Skin epidermis (tissue), 12 donors: Measurements from ENCODE around the gene TMEM201.
A peak's percentile ranks its signal among the peaks of the same experiment; 100 is the strongest.
"Not testable (repeated sequence)": the region's sequence is repeated elsewhere in the genome, so short reads cannot be mapped to it uniquely, and the experiment has no call there.

ENCODE experiments used
- H3K27ac ChIP-seq, 21 experiments: fragments of 200-600 bp; sonication (generic) in 11 of 21; one replicate each; pipeline ENCODE4 v1.5.0; 2020; ENCODE audit warnings: mild to moderate bottlenecking in 3 of 21, inconsistent platforms in 2 of 21, moderate library complexity in 2 of 21
- H3K4me3 ChIP-seq, 7 experiments: fragments of 200-600 bp; sonication (generic) in 2 of 7; one replicate each; pipeline ENCODE4 v1.5.0; 2020; ENCODE audit warnings: inconsistent platforms in 2 of 7, mild to moderate bottlenecking in 2 of 7, moderate library complexity in 1 of 7

The TMEM201 gene

DNA sequence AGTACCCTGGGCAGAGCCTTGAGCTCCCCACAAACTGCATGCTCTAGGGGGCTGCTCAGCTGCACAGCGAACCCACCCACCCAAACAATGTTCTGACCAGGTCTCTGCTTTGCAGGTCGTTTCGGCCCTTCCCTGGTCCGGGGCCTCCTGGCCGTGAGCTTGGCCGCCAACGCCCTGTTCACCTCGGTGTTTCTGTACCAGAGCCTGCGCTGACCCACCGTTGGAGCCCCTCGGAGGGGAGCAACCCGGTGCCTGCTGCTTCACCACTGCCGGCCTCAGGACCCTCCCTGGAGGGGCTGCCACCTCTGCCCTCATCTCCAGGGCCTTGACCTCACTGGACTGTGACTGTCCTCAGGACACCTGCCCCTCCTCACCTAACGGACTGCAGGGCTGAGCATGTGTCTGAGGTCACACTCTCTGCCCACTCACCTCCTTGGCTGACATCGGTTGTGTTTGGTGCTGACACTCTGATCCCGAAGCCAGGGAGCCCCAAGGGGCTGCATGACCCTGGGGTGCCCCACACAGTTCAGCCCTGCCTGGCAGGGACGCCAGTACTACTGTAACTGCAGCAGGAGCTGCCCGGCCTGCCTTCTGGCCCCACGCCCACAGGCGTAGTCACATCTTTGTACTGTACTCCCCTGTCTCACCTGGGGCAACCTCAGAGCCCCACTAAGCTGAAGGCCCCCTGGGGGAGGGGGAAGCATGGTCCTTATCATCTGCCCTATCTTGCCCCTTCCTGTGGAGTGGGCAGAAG is 24.3 kb downstream of the TMEM201 start:
- H3K4me3 ChIP-seq = no peak overlapping the region
- no peak overlapping the region for H3K27ac ChIP-seq

DNA sequence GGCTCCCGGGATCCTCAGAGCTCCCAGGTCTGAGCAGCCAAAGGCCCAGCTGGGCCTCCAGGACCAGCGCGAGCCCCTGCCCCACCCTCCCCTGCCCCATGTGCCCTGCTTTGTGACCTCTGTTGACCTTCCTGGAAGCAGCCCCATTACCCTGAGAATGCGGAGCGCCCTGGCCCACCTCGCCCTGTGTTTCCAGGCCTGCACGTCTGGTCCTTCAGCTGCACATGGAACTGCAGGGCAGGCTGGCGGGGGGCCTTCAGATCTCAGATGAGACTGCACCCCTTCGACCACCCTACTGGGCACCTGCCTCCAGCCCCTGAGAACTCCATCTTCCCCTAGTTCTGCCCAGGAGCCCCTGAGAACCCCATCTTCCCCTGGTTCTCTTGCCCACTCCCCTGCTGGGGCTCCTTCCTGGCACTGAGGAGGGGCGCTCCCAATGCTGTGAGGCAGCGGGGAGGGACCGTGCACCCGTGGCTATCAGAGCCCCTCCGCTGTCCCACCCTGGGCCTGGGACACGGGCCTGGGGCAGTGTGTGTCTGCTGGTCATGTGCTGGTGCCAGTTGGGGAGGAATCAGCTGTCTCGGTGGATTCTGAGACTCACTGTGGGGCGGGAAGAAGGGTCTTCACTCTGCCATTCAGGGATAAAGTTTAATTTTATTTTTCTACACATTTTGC is 25.1 kb downstream of the TMEM201 start:
- no peak overlapping the region for H3K4me3 ChIP-seq
- H3K27ac ChIP-seq = no peak overlapping the region

DNA sequence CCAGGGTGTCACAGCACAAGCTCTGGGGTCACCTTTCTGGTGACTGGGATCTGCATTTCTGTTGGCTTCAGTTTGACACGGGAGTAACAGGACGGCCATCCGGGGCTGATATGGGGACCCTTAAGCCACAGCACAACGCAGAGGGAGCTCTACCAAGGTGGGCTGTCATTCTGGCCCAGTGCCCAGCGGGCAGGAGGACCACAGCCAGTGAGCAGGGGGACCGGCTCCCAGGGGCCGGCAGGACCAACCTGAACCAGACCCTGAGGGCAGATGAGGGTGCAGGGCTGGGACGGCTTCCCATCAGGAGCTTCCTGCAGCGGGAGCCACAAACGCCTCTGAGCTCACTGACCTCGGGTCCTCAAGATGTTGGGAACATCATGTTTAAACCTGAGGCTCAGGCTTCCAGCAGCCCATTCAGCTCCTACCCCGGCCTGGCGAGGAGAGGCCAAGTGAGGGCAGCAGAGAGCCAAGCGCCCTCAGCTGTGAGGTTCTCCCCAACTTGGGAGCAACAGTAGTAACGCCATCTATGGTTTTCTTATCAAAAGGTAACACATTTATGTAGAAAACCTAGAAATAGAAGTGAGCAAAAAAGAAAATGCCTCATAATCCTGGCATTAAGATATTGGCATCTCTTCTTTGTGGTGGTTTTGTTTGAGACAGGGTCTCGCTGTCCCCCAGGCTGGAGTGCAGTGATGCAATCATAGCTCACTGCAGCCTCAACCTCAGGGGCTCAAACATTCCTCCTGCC is 26.8 kb downstream of the TMEM201 start:
- Histone ChIP-seq H3K27ac (no peak overlapping the region), H3K4me3 (no peak overlapping the region)

DNA sequence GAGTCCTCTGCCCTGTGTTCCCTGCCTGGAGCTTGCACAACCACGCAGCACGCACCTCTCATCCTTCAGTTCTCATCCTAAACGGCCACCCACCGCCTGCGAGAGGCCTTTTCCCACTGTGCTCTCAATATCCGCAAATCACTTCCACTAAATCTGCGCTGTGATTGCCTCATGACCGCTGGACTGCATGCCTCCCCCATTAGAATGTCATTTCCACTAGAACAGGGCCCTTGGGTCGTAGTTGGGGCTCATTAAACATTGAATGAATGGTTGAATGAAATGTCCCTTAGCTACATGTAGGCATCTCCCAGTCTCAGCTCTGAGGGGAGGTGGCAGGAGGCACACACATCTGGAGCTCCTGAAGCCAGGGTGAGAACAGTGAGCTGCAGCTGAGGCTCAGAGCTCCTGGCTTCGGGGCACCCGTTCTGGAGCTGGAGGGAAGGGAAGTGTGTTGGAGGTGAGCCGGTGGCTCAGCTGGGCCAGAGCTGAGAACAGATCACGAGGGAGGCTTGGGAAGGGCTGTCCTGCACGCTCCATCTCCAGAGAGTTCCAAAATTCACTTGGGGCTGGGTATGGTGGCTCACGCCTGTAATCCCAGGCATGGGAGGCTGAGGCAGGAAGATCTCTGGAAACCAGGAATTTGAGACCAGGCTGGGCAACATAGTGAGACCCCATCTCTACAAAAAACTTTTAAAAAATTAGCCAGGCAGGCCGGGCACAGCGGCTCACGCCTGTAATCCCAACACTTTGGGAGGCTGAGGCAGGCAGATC is 30.4 kb downstream of the TMEM201 start:
- H3K27ac ChIP-seq = no peak overlapping the region
- H3K4me3 ChIP-seq = no peak overlapping the region

DNA sequence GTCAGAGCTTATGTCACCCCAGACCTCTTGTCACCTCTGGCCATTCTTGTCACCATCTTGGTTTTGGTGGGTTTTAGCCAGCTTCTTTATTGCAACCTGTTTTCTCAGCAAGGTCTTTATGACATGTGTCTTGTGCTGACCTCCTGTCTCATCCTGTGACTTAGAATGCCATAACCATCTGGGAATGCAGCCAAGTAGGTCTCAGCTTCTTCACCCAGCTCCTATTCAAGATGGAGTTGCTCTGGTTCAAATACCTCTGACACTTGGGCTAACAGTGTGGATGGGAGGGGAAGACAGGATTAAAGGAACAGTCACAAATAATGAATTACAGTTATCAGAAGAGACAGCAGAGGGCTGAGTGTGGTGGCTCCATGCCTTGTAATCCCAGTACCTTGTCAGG is 32.3 kb downstream of the TMEM201 start:
- Histone ChIP-seq H3K27ac (no peak overlapping the region), H3K4me3 (no peak overlapping the region)

DNA sequence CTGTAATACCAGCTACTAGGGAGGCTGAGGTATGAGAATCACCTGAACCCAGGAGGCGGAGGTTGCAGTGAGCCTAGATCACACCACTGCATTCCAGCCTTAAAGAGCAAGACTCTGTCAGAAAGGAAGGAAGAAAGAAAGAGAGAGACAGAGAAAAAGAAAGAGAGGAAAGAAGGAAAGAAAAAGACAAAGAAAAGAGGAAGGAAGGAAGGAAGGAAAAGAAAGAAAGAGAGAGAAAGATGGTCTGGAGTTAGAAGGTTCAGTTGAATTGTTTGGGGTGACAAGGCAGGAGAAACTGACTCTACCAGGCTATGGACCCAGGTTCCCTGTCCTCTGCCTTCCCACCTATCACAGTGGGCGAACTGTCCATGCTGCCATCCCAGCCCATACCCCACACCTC is 35.4 kb downstream of the TMEM201 start:
- no peak overlapping the region for H3K27ac ChIP-seq
- no peak overlapping the region for H3K4me3 ChIP-seq

DNA sequence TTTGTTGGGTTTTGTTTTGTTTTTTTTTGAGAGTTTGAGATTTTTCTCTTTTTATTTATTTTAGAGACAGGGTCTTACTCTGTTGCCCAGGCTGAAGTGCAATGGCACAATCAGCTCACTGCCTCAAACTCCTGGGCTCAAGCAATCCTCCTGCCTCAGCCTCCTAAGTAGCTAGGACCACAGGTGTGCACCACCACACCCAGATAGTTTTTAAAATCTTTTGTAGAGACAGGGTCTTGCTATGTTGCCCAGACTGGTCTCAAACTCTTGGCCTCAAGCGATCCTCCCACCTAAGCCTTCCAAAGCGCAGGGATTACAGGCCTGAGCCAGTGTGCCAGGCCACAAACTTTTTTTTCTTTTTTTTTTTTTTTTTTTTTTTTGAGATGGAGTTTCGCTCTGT is 36.3 kb downstream of the TMEM201 start:
- not testable (repeated sequence) for H3K4me3 ChIP-seq, H3K27ac ChIP-seq

DNA sequence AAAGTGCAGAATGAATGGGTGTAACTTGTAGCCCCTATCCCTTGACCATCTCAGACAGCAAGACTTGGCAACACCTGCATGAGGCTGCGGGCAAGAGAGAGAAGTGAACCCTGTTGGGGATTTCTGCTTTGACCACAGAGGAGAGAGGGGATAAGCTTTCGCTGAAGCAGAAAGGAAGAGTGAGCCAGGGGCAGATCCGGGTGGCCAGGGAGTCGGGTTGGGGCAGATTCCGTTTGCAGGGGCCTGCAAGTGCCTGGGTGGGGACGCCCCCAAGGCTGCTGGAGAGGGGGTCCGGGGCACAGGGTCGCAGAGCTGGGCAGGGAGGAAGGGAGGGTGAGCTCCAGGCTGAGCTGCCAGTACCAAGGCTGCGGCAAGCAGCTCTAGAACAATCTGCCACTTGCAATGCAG is 37.5 kb downstream of the TMEM201 start:
- H3K27ac ChIP-seq = peak overlapping the region in 4 of 21 experiments; percentile 18 to 90 (median 54)
- peak overlapping the region in 1 of 7 experiments; percentile 29 for H3K4me3 ChIP-seq

DNA sequence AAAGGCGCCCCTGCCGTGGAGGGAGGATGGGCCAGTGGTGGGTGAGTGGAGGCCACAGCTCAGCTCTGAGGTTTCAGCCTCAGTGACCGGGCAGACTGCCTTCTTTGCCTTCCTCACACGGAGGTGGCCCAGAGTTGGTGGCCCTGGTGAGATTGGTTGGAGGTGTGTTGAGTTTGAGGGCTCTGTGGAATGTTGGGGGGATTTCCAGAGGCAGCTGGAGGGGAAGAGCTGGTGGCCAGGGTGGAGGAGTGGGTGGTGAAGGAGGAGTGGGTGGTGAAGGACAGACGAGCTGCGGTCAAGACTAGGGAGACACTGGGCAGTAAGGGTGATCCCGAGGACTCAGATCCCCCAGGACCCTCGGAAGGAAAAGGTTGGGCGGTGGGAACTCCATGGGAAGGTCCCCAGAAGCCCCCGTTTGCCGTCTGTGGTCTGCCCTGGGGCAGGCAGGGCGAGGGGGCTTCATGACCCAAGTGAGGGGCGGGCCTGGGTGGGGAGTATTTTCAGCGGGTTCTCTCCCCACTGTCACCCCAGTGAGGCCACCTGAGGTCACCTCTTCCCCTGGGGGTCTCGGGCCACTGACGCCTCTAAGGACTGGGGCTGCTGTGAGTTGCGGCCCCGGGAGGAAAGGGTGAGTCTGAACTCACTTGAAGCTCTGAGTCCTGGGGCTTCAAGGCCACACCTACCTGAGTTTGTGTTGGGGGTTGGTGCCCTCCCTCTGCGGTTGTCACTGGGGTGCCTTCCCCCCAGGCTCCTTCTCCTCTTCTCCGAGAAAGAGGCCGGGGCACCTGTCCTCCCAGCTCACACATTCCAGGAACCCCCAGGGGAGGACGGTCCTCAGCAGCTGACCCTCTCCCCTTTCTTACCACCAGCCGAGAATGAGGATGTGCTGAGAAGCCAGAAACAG is 40.1 kb downstream of the TMEM201 start:
- peak overlapping the region in 4 of 7 experiments; percentile 6 to 25 (median 22) for H3K4me3 ChIP-seq
- H3K27ac ChIP-seq = peak overlapping the region in 15 of 21 experiments; percentile 6 to 94 (median 75)

DNA sequence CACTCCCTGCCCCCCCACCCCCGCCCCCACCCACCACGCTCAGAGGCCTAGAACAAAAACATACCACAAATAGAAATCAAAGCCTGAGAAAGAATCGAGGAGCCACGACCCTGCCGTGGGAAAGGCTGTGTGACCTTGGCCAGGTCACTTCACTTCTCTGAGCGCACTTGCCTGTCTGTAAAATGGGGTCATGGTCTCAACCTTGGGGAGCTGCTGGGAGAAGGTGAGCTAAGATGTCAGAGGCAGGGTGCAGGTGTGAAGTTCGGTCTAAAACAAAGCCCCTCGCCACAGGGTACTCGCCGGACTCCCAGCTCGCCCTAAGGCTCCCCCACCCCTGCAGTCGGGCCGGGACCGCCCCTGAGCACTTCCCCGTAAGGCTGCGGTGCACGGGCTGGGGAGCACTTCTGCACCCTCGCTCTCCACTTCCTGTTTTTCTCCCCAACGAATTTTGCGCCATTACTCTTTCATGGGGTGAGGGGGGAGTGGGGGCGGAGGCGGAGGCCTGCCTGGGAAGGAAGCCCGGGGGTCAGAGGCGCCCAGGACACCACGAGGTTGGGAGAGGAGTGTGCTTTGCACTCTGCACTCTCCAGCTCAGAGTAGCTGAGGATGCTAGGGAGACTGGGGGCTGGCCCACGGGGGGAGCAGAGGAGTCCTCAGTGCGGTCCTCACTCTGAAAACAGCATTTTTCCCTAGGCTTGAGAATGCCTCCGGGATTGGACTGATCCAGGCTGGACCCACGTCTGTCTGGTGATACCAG is 40.9 kb downstream of the TMEM201 start:
- Histone ChIP-seq H3K27ac (peak overlapping the region in 16 of 21 experiments; percentile 6 to 94 (median 73)), H3K4me3 (peak overlapping the region in 5 of 7 experiments; percentile 3 to 25 (median 20))

DNA sequence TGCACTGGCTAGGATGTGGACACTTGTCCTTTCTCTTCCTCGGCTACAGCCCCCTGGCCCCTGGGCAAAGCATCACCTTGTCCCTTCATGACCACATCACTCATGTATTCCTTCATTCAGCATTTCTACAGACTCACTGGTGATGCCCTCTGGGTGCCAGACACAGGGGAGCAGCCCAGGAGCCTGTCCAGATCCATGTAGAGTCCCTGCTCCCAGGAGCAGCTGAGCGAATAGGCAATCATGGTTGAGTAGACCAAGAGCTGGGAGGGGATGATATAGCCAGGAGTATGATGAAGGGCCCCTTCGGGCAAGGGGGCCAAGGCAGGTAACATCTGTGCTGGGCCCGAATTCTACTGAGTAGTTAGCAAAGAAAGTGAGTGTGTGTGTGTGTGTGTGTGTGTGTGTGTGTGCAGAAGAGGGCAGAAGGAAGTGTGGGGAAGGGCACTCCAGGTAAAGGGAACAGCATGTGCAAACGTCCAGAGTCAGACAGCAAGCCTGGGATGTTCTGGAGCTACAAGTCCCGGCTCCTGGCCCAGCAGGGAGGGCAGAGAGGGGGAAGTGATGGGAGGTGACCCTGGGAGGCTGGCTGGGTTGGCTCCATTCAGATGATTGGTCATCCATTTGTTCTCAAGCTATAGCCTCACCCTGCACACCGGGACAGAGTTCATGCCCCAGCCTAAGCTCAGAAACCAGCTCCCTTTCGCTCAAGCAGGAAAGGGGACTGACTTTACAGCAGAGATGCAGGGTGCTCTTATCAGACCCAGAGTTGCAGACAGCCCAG is 41.8 kb downstream of the TMEM201 start:
- peak overlapping the region in 5 of 7 experiments; percentile 3 to 25 (median 20) for H3K4me3 ChIP-seq
- H3K27ac ChIP-seq = peak overlapping the region in 15 of 21 experiments; percentile 24 to 94 (median 75)

DNA sequence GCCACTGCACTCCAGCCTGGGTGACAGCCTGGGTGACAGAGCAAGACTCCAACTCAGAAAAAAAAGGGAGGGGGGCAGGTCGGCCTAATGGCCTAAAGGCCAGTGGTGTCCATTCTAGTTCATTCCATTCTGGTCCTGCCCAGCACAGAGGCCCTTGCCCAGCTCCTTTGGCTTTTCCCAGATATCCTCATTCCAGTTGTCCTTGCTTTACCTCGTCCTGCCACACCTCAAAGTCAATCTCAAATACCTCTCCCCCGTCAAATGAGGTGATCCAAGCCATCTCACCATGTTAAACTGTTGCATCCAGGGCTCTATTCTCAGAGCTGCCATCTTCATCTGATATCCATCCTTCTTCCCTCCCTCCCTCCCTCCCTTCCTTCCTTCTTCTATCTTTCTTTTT is 42.9 kb downstream of the TMEM201 start:
- Histone ChIP-seq H3K27ac (no peak overlapping the region), H3K4me3 (no peak overlapping the region)

DNA sequence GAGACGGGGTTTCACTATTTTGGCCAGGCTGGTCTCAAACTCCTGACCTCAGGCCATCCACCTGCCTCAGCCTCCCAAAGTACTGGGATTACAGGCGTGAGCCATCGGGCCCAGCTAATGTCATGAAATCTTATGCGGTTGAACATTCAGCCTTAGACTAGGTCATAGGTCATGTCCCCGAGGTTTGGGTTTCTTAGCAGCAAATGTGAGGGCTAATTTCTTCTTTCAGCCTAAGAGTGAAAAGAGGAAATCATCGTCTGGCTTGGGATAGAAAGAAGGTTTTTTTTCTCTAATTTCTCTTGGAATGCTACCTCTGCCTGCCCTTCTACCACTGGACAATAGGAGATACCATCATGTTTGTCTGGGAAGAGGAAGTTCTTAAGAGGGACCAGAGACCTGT is 44.8 kb downstream of the TMEM201 start:
- Histone ChIP-seq H3K4me3 (no peak overlapping the region), H3K27ac (no peak overlapping the region)

DNA sequence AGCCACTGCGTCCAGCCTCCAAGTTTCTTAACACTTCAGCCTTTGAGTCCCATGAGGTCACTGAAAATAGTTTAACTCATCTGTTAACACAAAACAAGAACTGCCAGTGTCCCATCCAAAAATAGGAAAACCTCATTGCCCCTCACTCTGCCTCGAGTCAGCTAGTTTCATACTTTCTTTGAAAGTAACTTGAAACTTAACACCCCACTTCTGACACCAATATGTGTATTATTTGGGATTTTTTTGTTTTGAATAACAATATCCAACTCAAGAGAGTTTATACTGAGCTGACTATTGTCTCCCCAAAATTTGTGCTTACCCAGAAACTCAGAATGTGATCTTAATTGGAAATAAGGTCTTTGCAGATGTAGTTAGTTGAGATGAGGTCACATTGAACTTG is 45.9 kb downstream of the TMEM201 start:
- Histone ChIP-seq H3K4me3 (no peak overlapping the region), H3K27ac (no peak overlapping the region)

DNA sequence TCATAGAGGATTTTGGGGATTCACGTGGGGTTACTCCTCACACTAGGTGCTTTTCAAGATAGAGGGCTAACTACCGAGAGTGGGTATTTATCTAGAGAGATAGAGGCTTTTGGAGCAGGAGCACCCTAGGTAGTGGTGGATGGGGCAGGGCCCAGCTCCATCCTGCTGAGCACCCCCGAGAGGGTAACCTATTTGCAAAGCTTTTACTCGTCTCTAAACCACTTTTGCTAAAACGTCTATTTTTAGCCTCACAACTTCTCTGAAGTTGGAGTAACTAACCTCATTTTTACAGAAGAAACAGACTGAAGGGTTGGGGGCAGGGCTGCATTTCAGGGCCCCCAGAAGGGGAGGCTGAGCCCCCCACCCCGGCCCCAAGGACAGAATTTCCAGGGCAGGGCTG is 50.5 kb downstream of the TMEM201 start:
- Histone ChIP-seq H3K4me3 (no peak overlapping the region), H3K27ac (no peak overlapping the region)

DNA sequence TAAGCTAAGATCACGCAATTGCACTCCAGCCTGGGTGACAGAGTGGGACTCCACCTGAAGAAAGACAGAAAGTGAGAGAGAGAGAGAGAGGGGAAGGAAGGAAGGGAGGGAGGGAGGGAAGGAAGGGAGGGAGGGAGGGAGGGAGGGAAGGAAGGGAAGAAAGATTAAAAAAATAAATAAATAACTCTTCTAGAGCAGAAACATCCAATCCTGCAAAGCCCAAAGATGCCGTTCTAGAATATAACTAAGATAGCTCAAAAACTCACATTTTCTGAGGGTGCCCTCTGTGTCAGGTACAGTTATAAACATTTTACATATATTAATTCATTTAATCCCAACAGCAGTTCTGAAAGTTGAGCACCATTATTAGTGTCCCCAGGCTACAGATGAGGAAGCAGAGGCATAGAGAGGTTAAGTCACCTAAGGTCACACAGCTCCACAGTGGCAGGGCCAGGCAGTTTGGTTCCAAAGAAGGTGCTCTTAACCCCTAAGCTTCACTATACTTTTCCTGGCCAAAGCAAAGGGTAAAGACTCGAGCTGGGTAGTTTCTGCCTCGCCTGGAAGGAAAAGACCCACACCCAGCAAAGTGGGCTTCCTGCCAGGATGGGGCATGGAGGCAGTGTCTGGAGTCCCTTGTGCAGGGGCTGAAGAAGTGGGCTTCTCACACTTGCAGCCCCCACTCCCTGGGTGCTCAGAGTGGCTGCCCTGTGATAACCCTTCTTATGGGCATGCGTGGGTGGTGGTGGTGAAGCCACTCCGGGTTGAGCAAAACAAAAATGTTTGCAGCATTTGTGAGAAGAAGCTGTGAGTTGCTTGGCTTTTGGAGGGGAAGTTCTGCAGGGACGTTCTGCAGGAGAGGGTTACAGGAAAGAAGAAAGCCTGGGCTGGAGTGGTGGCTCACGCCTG is 54.9 kb downstream of the TMEM201 start:
- Histone ChIP-seq H3K27ac (peak overlapping the region in 9 of 21 experiments; percentile 11 to 74 (median 40)), H3K4me3 (no peak overlapping the region)
